Measurements from ENCODE around the gene NRDE2.

NRDE2 gene

GRCh38 chr14:90331497-90332270 is at the start of gene NRDE2:
Gene NRDE2 (minus strand): TSS chr14:90331941. CDS start chr14:90331904, 37 bp downstream.
- H3K27ac ChIP-seq (ENCODE audit: extremely low read depth, low read depth, low read length), result peak within 1 kb of the TSS; percentile 87
- no peaks in the 10 kb centered on the region for H3K9me3 ChIP-seq (ENCODE audit: control insufficient read depth, insufficient read depth, low read depth, low read length)
- H3K36me3 ChIP-seq (ENCODE audit: control insufficient read depth in 2 of 2, insufficient read depth in 1 of 2, low read length in 2 of 2), result peaks cover 4 to 5% of the 10 kb centered on the region in 2 experiments; a peak in 2 of 3 replicates
- peaks cover 4% of the 10 kb centered on the region; the same call in 1 of the 2 replicates for H3K4me1 ChIP-seq (ENCODE audit: control insufficient read depth, insufficient read depth, low read length)
- H3K4me3 ChIP-seq (ENCODE audit: low read depth, low read length), result peak within 1 kb of the TSS; percentile 85
- CTCF ChIA-PET, result interaction anchor here (0.7 to 1.0 kb wide), 2 partner anchors 18 to 30 kb away, joined by 3 read pairs; no protein-coding TSS in a partner anchor
- POLR2A ChIA-PET, result interaction anchor here (0.9 to 1.7 kb wide), 4 partner anchors 8 to 52 kb away, joined by 3 to 6 read pairs (median 4); no protein-coding TSS in a partner anchor
- TF ChIP-seq KLF8 (tag by site-specific recombination; IDR thresholded peaks at IDR 0.05) (peak; percentile 83), ZNF366 (tag by site-specific recombination; conservative IDR thresholded peaks at IDR 0.05) (peak; percentile 55), WT1 (tag by site-specific recombination; IDR thresholded peaks at IDR 0.05) (no peak), ZFP37 (tag by site-specific recombination; IDR thresholded peaks at IDR 0.05) (no peak), ZNF280C (tag by site-specific recombination; IDR thresholded peaks at IDR 0.05) (no peak), ZNF394 (tag by site-specific recombination; IDR thresholded peaks at IDR 0.05; ENCODE audit: borderline replicate concordance) (peak; percentile 47; the same call in 1 of the 2 replicates), SALL2 (tag by site-specific recombination; IDR thresholded peaks at IDR 0.05; ENCODE audit: borderline replicate concordance) (no peak), KLF10 (tag by site-specific recombination; IDR thresholded peaks at IDR 0.05) (peak; percentile 26; the same call in 1 of the 2 replicates), ZFP69B (tag by site-specific recombination; IDR thresholded peaks at IDR 0.05) (peak; percentile 91), ZNF645 (tag by site-specific recombination; IDR thresholded peaks at IDR 0.05) (no peak), YY2 (tag by site-specific recombination; IDR thresholded peaks at IDR 0.05) (peak; percentile 84), ZSCAN16 (tag by site-specific recombination; IDR thresholded peaks at IDR 0.05) (no peak), IKZF3 (tag by site-specific recombination; IDR thresholded peaks at IDR 0.05) (peak; percentile 62), ZSCAN30 (tag by site-specific recombination; IDR thresholded peaks at IDR 0.05) (peak; percentile 74; the same call in 1 of the 2 replicates), SP2 (tag by site-specific recombination; IDR thresholded peaks at IDR 0.05) (peak; percentile 97), KLF17 (tag by site-specific recombination; IDR thresholded peaks at IDR 0.05) (peak; percentile 16; the same call in 1 of the 2 replicates), ZNF571 (tag by site-specific recombination; IDR thresholded peaks at IDR 0.05) (no peak), HOXD13 (CRISPR knock-in tag; IDR thresholded peaks at IDR 0.05; ENCODE audit: borderline replicate concordance) (no peak), ZNF37A (tag by site-specific recombination; IDR thresholded peaks at IDR 0.05) (no peak), ZNF221 (tag by site-specific recombination; IDR thresholded peaks at IDR 0.05; ENCODE audit: borderline replicate concordance) (no peak), TRIM28 (IDR thresholded peaks at IDR 0.05; ENCODE audit: borderline replicate concordance, low read length) (peak; percentile 67; the same call in 1 of the 2 replicates), ZNF404 (tag by site-specific recombination; IDR thresholded peaks at IDR 0.05) (no peak), PRDM10 (tag by site-specific recombination; IDR thresholded peaks at IDR 0.05) (peak; percentile 73), ZNF302 (tag by site-specific recombination; IDR thresholded peaks at IDR 0.05; ENCODE audit: low read depth) (no peak), ZEB2 (tag by site-specific recombination; IDR thresholded peaks at IDR 0.05) (peak; percentile 86), ATF2 (tag by site-specific recombination; IDR thresholded peaks at IDR 0.05; ENCODE audit: low read depth) (no peak), ZNF639 (tag by site-specific recombination; IDR thresholded peaks at IDR 0.05) (peak; percentile 50; the same call in 1 of the 2 replicates)
